ENCODE data around the gene GTF2H4. TPM values are rescaled to one million over a fixed set of nuclear protein-coding genes. Genes with fewer than 3 reads are reported as not detected.
"Not testable (repeated sequence)": the region's sequence is repeated elsewhere in the genome, so short reads cannot be mapped to it uniquely, and the experiment has no call there.

Gene GTF2H4
- total and polyA plus RNA-seq, 9 donors: 5.6 to 43.9 (median 25.0) TPM

GRCh38 chr6:30917041-30917440 is 9.0 kb downstream of the GTF2H4 start:
- H3K4me3 ChIP-seq: no peak overlapping the region
- no peaks in the 10 kb centered on the region for H3K36me3 ChIP-seq
- 92% methylated on average over 7 of the region's 7 CpGs for WGBS, 3 donors
- DNase-seq: no peak
- peaks cover 5% of the 10 kb centered on the region for H3K4me1 ChIP-seq (ENCODE audit: insufficient read depth)
- intact Hi-C loops (cut with DNase I): loop anchor here (2.0 to 5.0 kb wide), 3 partner anchors 154 to 165 kb away; no protein-coding TSS in a partner anchor
- H3K9me3 ChIP-seq: no peaks in the 10 kb centered on the region
- no peak overlapping the region for H3K27ac ChIP-seq
- H3K27me3 ChIP-seq: no peaks in the 10 kb centered on the region
- TF ChIP-seq POLR2A (IDR thresholded peaks at IDR 0.05): no peak
- no peak for TF ChIP-seq EP300 (IDR thresholded peaks at IDR 0.05)
- no peak for TF ChIP-seq CTCF (IDR thresholded peaks at IDR 0.05)

GRCh38 chr6:30917487-30917886 is 9.5 kb downstream of the GTF2H4 start:
- Histone ChIP-seq H3K27me3 (no peaks in the 10 kb centered on the region), H3K4me3 (no peak overlapping the region), H3K4me1 (ENCODE audit: insufficient read depth) (peaks cover 5% of the 10 kb centered on the region), H3K27ac (no peak overlapping the region), H3K9me3 (no peaks in the 10 kb centered on the region), H3K36me3 (no peaks in the 10 kb centered on the region)
- WGBS, 3 donors: 77 to 83% (median 77%) methylated on average over 8 of the region's 8 CpGs
- TF ChIP-seq POLR2A (IDR thresholded peaks at IDR 0.05) (no peak), CTCF (IDR thresholded peaks at IDR 0.05) (no peak), EP300 (IDR thresholded peaks at IDR 0.05) (no peak)
- intact Hi-C loops (cut with DNase I): loop anchor here (2.0 to 5.0 kb wide), 3 partner anchors 153 to 165 kb away; no protein-coding TSS in a partner anchor
- no peak for DNase-seq

- H3K9me3 ChIP-seq: no peaks in the 10 kb centered on the region
- TF ChIP-seq CTCF (IDR thresholded peaks at IDR 0.05) (no peak), EP300 (IDR thresholded peaks at IDR 0.05) (no peak), POLR2A (IDR thresholded peaks at IDR 0.05) (no peak)
- no peaks in the 10 kb centered on the region for H3K36me3 ChIP-seq
- H3K4me1 ChIP-seq (ENCODE audit: insufficient read depth): peaks cover 3% of the 10 kb centered on the region
- H3K27ac ChIP-seq: no peak overlapping the region
- no peak overlapping the region for H3K4me3 ChIP-seq
- intact Hi-C loops (cut with DNase I): loop anchor here in 3 of 4 donors (5.0 kb wide), 2 partner anchors 154 to 164 kb away; no protein-coding TSS in a partner anchor
- WGBS, 3 donors: 83 to 98% (median 92%) methylated on average over 8 of the region's 8 CpGs
- no peaks in the 10 kb centered on the region for H3K27me3 ChIP-seq
- DNase-seq: no peak
These were observed 10.7 kb downstream of the GTF2H4 start for GRCh38 chr6:30918670-30919069.

- intact Hi-C loops (cut with DNase I): loop anchor here in 1 of 4 donors (10.0 kb wide), 1 partner anchor 142 kb away; no protein-coding TSS in a partner anchor
- no peaks in the 10 kb centered on the region for H3K4me1 ChIP-seq (ENCODE audit: insufficient read depth)
- no peak overlapping the region for H3K4me3 ChIP-seq
- DNase-seq: no peak
- H3K36me3 ChIP-seq: no peaks in the 10 kb centered on the region
- WGBS, 3 donors: 87 to 92% (median 87%) methylated on average over 7 of the region's 7 CpGs
- no peaks in the 10 kb centered on the region for H3K27me3 ChIP-seq
- H3K9me3 ChIP-seq: no peaks in the 10 kb centered on the region
- no peak for TF ChIP-seq EP300 (IDR thresholded peaks at IDR 0.05)
- TF ChIP-seq CTCF (IDR thresholded peaks at IDR 0.05): no peak
- TF ChIP-seq POLR2A (IDR thresholded peaks at IDR 0.05): no peak
- H3K27ac ChIP-seq: no peak overlapping the region
These were observed 14.4 kb downstream of the GTF2H4 start for GRCh38 chr6:30922447-30922852.

GRCh38 chr6:30924040-30924627 is 16.1 kb downstream of the GTF2H4 start:
- not testable (repeated sequence) for H3K4me3 ChIP-seq; H3K27ac ChIP-seq; H3K36me3 ChIP-seq; H3K4me1 ChIP-seq (ENCODE audit: insufficient read depth); H3K27me3 ChIP-seq; H3K9me3 ChIP-seq; DNase-seq
- intact Hi-C loops (cut with DNase I): loop anchor here in 1 of 4 donors (10.0 kb wide), 1 partner anchor 141 kb away; no protein-coding TSS in a partner anchor
- WGBS, 3 donors: 84 to 91% (median 89%) methylated on average over 4 to 9 of the region's 9 CpGs

Measured in ovary (tissue), 9 donors.